Adrenal gland (tissue), 12 donors: ENCODE data around the gene LAMB1. TPM values are rescaled to one million over a fixed set of nuclear protein-coding genes. Genes with fewer than 3 reads are reported as not detected.
"Not testable (repeated sequence)": the region's sequence is repeated elsewhere in the genome, so short reads cannot be mapped to it uniquely, and the experiment has no call there.

ENCODE experiments used
- DNase-seq, 7 donors: peaks; one replicate each; pipeline ENCODE4 v3.0.0-alpha.2; 2019 to 2020
- H3K27ac ChIP-seq, 5 donors: fragments of 200-600 bp; sonication (generic) in 4 of 5; 1 replicate in 3 of 5; 2 replicates in 2 of 5; pipeline versions ENCODE4 v1.5.1 to v1.8.0; 2016 to 2020; ENCODE audit warnings: mild to moderate bottlenecking in 1 of 5
- H3K27me3 ChIP-seq: fragments of 200-600 bp; 2 replicates; pipeline ENCODE4 v1.8.0; 2021
- H3K36me3 ChIP-seq, 2 donors: fragments of 200-600 bp; replicated peaks in 1 of 2; 1 replicate in 1 of 2; 2 replicates in 1 of 2; pipeline versions ENCODE4 v1.5.1 to v1.8.0; 2018 to 2022
- H3K4me1 ChIP-seq, 2 donors: fragments of 200-600 bp; replicated peaks in 1 of 2; 1 replicate in 1 of 2; 2 replicates in 1 of 2; pipeline versions ENCODE4 v1.5.1 to v1.8.0; 2018 to 2021
- H3K4me3 ChIP-seq, 4 donors: fragments of 200-600 bp; sonication (generic) in 3 of 4; one replicate each; pipeline ENCODE4 v1.5.1; 2016 to 2018
- H3K9me3 ChIP-seq, 3 donors: fragments of 200-600 bp; sonication (generic) in 1 of 3; replicated peaks in 1 of 3; 1 replicate in 2 of 3; 2 replicates in 1 of 3; pipeline versions ENCODE4 v1.5.1 to v1.8.0; 2016 to 2021
- POLR2A ChIP-seq, 2 donors: fragments of 450-650 bp; IDR thresholded peaks; one replicate each; pipeline ENCODE4 v1.6.1; 2017; ENCODE audit warnings: antibody characterized with exemption in 2 of 2, mild to moderate bottlenecking in 2 of 2, moderate library complexity in 1 of 2
- WGBS, 4 donors: extraction: QIAGEN DNeasy Blood & Tissue Kit in 2 of 4; methylation state at CpG; one replicate each; pipeline versions ENCODE4 v1.1.5 to v1.1.7; 2013 to 2017; 5-methylcytosine and 5-hydroxymethylcytosine counted together
- intact Hi-C, 2 donors: fragments of 100-400 bp; cut with DNase I; formaldehyde crosslinking; loops; one replicate each; pipeline versions ENCODE4 v1.14.1 to v1.15.0; 2022 to 2023
- polyA plus RNA-seq, 3 donors: library from polyadenylated mRNA; stranded (reverse); fragments of 200-250 nt in 2 of 3; fragments of 350-450 nt in 1 of 3; fragmentation: Illumina TruSeq in 1 of 3; extraction: RNeasy Lipid Tissue Mini Kit (QIAGEN cat#74804) in 1 of 3; gene quantifications; one replicate each; pipeline ENCODE4 v1.2.3, GENCODE V29; 2013 to 2014
- total RNA-seq, 9 donors: library from RNA; depleted of rRNA in 4 of 9; stranded (reverse); fragments of >200 nt in 4 of 9; fragments of 120-200 nt in 1 of 9; fragmentation: NEBNext Ultra II Directional in 1 of 9; extraction: Animal tissue kit (Norgen Biotek cat#: 25700) in 1 of 9; gene quantifications; one replicate each; pipeline versions ENCODE4 v1.1.0 to v1.2.4, GENCODE V29; 2013 to 2023
- TF ChIP-seq, protein P1 (sequence below), 6 experiments: fragments of 450-650 bp in 4 of 6; fragments of 200-600 bp in 2 of 6; sonication (generic) in 1 of 6; IDR thresholded peaks; 1 replicate in 5 of 6; 2 replicates in 1 of 6; pipeline versions ENCODE4 v1.5.1 to v1.8.0; 2016 to 2021; ENCODE audit warnings: antibody characterized with exemption in 6 of 6, mild to moderate bottlenecking in 2 of 6, moderate library complexity in 1 of 6
- donor health status: healthy with polysubstance abuse.
- donor health status: Bipolar disorder and iron deficiency.
- donor health status: DM: yes; HTN: yes; CAD: no.
- donor health status: DM: no; HTN: no; CAD: no.
- donor health status: DM: no; HTN: no; CAD: no.
- donor health status: DM: yes; HTN: yes; CAD: no.

Gene LAMB1
- total and polyA plus RNA-seq, 12 donors, result 48.6 to 164 (median 90.2) TPM

- Histone ChIP-seq H3K4me1 (peaks cover 0 to 15% of the 10 kb centered on the region in 2 donors), H3K9me3 (no peaks in the 10 kb centered on the region), H3K36me3 (peaks cover 0 to 50% of the 10 kb centered on the region in 2 donors), H3K27me3 (no peaks in the 10 kb centered on the region), H3K4me3 (no peak overlapping the region), H3K27ac (no peak overlapping the region)
- WGBS, 4 donors, result 76 to 90% (median 82%) methylated on average over 2 of the region's 2 CpGs
- intact Hi-C loops, result no loop called here
- no peak for DNase-seq
- no peak for TF ChIP-seq POLR2A (IDR thresholded peaks at IDR 0.05)
- TF ChIP-seq, protein P1, sequence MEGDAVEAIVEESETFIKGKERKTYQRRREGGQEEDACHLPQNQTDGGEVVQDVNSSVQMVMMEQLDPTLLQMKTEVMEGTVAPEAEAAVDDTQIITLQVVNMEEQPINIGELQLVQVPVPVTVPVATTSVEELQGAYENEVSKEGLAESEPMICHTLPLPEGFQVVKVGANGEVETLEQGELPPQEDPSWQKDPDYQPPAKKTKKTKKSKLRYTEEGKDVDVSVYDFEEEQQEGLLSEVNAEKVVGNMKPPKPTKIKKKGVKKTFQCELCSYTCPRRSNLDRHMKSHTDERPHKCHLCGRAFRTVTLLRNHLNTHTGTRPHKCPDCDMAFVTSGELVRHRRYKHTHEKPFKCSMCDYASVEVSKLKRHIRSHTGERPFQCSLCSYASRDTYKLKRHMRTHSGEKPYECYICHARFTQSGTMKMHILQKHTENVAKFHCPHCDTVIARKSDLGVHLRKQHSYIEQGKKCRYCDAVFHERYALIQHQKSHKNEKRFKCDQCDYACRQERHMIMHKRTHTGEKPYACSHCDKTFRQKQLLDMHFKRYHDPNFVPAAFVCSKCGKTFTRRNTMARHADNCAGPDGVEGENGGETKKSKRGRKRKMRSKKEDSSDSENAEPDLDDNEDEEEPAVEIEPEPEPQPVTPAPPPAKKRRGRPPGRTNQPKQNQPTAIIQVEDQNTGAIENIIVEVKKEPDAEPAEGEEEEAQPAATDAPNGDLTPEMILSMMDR (IDR thresholded peaks at IDR 0.05), result no peak
Observed at GRCh38 chr7:107907790-107908189, 95.2 kb downstream of the LAMB1 start.

GRCh38 chr7:107902381-107902780, 100.6 kb downstream of the LAMB1 start:
- Histone ChIP-seq H3K4me3 (no peak overlapping the region), H3K4me1 (peaks cover 4 to 50% of the 10 kb centered on the region in 2 donors), H3K36me3 (peaks cover 0 to 37% of the 10 kb centered on the region in 2 donors), H3K9me3 (no peaks in the 10 kb centered on the region), H3K27me3 (no peaks in the 10 kb centered on the region), H3K27ac (no peak overlapping the region)
- DNase-seq, result no peak
- TF ChIP-seq, protein P1 (IDR thresholded peaks at IDR 0.05), result no peak
- no peak for TF ChIP-seq POLR2A (IDR thresholded peaks at IDR 0.05)
- intact Hi-C loops, result no loop called here

DNA sequence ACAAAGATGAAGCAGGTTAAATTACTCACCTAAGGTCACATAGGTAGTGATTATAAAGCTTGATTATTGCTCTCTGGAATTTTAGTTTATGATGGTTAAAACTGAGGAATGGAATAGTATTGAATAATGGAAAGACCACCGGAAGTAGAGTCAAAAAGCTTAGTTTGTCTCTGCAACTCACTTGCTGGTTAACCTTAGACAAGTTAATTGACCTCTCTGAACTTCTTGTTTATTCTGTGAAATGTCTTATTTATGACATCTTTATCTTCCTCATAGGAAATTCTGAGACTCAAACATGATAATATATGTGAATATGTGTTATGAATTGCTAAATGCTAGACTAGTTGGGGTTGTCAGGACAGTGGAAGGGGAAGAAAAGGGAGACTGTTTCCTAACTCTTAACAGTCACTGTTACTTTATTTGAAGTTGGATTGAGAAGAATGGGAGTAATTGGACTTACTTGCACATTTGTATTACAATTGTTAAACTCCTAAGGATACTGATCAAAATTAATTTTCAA, 102.4 kb downstream of the LAMB1 start:
- no peak overlapping the region for H3K27ac ChIP-seq
- peaks cover 4 to 41% of the 10 kb centered on the region in 2 donors for H3K4me1 ChIP-seq
- no peak for DNase-seq
- no peaks in the 10 kb centered on the region for H3K27me3 ChIP-seq
- H3K4me3 ChIP-seq, result no peak overlapping the region
- peaks cover 0 to 31% of the 10 kb centered on the region in 2 donors for H3K36me3 ChIP-seq
- 80 to 93% (median 85%) methylated on average over 1 of the region's 1 CpG for WGBS, 4 donors
- no peak for TF ChIP-seq POLR2A (IDR thresholded peaks at IDR 0.05)
- TF ChIP-seq, protein P1 (IDR thresholded peaks at IDR 0.05), result no peak
- intact Hi-C loops, result no loop called here
- no peaks in the 10 kb centered on the region for H3K9me3 ChIP-seq

- TF ChIP-seq, protein P1 (IDR thresholded peaks at IDR 0.05), result no peak
- no peak for TF ChIP-seq POLR2A (IDR thresholded peaks at IDR 0.05)
- Histone ChIP-seq H3K36me3 (peaks cover 0 to 28% of the 10 kb centered on the region in 2 donors), H3K9me3 (no peaks in the 10 kb centered on the region), H3K4me3 (no peak overlapping the region), H3K4me1 (peaks cover 4 to 53% of the 10 kb centered on the region in 2 donors), H3K27ac (no peak overlapping the region), H3K27me3 (no peaks in the 10 kb centered on the region)
- intact Hi-C loops, result loop anchor here in 1 of 2 donors (10.0 kb wide), 1 partner anchor 106 kb away; the partner anchor contains the start of gene LAMB1
- 54 to 68% (median 65%) methylated on average over 2 of the region's 2 CpGs for WGBS, 4 donors
- no peak for DNase-seq
Observed at GRCh38 chr7:107898997-107899594, 103.9 kb downstream of the LAMB1 start.

DNA sequence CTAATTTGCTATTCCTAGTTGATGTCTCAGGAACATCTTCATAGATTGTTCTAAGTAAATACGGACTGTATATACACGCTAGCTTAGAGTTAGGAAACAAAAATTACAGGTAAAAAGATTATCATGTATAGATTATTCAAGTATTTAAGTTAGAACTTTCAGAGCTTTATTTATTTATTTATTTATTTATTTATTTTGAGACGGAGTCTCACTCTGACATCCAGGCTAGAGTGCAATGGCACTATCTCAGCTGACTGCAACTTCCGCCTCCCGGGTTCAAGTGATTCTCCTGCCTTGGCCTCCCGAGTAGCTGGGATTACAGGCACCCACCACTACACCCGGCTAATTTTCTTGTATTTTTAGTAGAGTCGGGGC, 110.6 kb downstream of the LAMB1 start:
- H3K9me3 ChIP-seq, H3K27me3 ChIP-seq, DNase-seq: not testable (repeated sequence)
- peaks cover 0 to 22% of the 10 kb centered on the region in 2 donors for H3K36me3 ChIP-seq
- H3K4me1 ChIP-seq, result peaks cover 7 to 42% of the 10 kb centered on the region in 2 donors
- H3K4me3 ChIP-seq, result peak overlapping the region in 1 of 4 donors; percentile 66
- H3K27ac ChIP-seq, result peak overlapping the region in 2 of 5 donors; percentile 94 to 99
- intact Hi-C loops, result loop anchor here in 1 of 2 donors (10.0 kb wide), 1 partner anchor 112 kb away; the partner anchor contains the start of gene LAMB1
- WGBS, 4 donors, result 86 to 96% (median 89%) methylated on average over 8 of the region's 8 CpGs
